HG02884 (cell line): Measurements from ENCODE around the gene LMX1B.

Experiments
- ATAC-seq: cut with Tn5 transposase; IDR thresholded peaks from one replicate; pipeline ENCODE4 v1.9.1; 2021; ENCODE audit warnings: mild to moderate bottlenecking, moderate library complexity; ENCODE audit not compliant: unreplicated experiment

The LMX1B gene

GRCh38 chr9:126630458-126631237 lies 16.9 kb downstream of the LMX1B start:
- ATAC-seq = no peak

- ATAC-seq = no peak
These were observed 17.5 kb downstream of the LMX1B start for GRCh38 chr9:126631254-126631653.

- no peak for ATAC-seq
These were observed 20.3 kb downstream of the LMX1B start for GRCh38 chr9:126633881-126634558.

- ATAC-seq = no peak
These were observed 21.3 kb downstream of the LMX1B start for GRCh38 chr9:126635061-126635460.

DNA sequence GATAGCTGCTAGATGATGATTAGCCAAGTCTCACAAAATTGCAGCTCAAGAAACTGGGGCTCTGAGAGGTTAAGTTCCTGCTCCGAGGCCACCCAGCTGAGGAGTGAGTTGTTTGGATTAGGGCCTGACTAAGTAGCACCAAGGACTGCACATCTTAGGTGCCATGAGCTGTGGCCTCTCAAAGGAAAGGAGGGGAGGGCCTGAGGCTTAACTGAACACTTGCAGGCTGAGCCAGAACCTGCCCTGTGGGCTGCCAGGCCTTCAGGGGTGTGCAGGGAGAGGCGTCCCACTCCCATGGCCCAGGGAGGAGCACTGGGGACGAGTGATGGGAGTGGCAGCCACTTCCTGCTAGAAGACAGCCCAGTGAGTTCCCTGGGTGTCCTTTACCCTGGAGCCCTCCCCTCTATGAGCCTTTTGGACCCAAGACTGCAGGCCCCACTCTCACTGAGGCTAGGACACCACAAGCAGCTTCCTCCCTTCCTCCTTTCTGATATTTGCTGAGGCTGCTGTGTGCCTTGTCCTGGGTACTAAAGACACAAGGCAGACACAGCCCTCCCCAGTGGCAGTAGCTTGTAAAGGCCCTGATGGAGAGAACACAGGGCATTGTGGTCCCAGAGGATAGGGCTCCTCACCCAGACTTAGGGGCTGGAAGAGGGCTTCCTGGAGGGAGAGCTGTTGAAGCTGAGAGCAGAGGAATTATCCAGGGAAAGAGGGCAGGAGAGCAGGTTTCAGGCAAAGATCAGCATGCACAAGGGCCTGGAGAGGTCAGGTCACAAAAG lies 22.1 kb downstream of the LMX1B start:
- no peak for ATAC-seq

DNA sequence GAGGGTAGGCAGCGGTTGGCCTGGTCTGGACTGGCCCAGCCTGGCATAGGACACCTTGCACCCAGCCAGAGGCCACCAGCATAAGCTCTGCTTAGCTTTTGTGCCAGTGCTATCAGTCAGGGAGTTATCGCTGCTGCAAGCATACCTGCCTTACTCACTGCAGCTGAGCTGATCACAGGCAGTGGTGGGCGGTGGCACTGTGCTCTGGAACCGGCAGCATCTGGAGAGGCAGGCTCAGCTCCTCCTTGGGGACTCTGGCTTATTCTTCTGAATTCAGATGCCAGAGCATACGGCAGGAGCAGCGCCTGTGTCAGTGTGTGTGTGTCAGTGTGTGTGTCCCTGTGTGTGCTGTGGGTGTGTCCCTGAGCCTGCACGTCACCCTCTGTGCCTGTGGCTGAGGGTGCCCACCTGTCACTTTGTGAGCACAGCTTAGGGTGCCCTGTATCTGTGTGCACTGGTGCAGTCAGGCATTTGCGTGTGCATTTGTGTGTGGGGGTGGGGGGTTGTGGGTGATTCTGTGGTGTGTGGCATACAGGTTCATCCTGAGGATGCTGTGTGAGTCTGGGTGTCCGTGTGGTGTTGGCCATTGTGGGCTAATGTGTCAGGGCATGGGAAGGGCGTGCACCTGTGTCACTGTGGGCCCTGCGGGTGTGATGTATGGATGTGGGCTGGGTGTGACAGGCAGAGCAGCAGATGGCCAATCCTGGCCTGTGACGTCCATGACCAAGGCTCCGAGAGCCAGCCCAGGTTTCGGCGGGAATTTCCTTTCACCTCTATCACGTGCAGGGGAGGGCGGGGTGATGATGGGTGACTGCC lies 23.5 kb downstream of the LMX1B start:
- no peak for ATAC-seq

- no peak for ATAC-seq
These were observed 24.9 kb downstream of the LMX1B start for GRCh38 chr9:126638571-126639132.

GRCh38 chr9:126639318-126640000 lies 25.7 kb downstream of the LMX1B start:
- ATAC-seq = no peak

GRCh38 chr9:126641118-126641851 lies 27.6 kb downstream of the LMX1B start:
- no peak for ATAC-seq

- ATAC-seq = no peak
These were observed 28.4 kb downstream of the LMX1B start for GRCh38 chr9:126642010-126642744.

GRCh38 chr9:126642839-126643238 lies 29.1 kb downstream of the LMX1B start:
- ATAC-seq = no peak

GRCh38 chr9:126643945-126644527 lies 30.3 kb downstream of the LMX1B start:
- ATAC-seq = no peak

- ATAC-seq = no peak
These were observed 32.4 kb downstream of the LMX1B start for GRCh38 chr9:126646162-126646561.

DNA sequence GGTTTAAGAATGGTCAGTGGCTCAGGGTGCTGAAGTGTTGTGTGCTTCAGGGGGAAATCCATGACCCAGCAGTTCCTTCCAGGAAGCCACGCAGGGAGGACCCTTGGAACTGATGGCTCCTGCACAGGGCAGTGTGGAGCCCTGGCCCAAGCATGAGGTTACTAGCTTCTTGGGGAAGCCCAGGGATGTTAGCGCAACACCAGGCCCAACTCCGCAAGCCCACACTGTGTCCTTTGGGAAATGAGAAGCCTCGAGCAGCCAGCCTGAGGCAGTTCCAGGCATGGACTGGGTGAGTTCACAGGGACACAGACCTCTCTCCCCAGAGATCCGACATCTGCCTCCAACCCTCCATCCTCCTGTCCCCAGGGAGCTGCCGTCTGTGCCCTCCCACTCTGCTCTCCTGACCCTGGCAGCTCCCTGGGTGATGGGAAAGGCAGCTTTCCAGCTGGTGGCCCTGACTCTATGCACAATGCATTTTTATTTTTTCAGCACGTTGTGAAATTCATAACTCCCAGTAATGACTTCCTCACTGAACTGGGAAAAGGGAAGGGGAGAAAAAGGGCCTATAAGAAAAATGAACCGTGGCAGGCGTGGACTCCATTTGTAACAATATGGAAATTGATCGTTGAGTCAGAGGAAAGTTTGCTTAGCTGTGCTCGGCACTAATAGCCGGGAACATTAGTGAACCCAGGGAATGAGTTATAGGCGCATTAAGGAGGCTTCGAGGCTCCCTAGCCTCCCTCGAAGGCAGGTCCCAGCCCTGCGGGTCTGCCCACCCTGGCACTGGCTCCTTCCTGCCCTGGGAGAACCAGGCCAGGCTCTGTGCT lies 34.1 kb downstream of the LMX1B start:
- no peak for ATAC-seq

DNA sequence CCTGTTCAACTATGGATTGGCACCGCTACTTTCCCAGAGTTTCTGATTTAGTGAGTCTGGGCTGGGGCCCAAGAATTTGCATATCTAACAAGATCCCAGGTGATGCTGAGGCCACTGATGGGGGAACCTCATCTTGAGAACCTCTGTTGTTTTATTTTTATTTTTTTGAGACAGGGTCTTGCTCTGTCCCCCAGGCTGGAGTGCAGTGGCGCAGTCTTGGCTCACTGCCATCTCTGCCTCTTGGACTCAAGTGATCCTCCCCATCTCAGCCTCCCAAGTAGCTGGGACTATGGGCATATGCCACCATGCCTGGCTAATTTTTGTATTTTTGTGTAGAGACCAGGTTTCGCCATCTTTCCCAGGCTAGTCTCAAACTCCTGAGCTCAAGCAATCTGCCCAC lies 35.7 kb downstream of the LMX1B start:
- no peak for ATAC-seq

DNA sequence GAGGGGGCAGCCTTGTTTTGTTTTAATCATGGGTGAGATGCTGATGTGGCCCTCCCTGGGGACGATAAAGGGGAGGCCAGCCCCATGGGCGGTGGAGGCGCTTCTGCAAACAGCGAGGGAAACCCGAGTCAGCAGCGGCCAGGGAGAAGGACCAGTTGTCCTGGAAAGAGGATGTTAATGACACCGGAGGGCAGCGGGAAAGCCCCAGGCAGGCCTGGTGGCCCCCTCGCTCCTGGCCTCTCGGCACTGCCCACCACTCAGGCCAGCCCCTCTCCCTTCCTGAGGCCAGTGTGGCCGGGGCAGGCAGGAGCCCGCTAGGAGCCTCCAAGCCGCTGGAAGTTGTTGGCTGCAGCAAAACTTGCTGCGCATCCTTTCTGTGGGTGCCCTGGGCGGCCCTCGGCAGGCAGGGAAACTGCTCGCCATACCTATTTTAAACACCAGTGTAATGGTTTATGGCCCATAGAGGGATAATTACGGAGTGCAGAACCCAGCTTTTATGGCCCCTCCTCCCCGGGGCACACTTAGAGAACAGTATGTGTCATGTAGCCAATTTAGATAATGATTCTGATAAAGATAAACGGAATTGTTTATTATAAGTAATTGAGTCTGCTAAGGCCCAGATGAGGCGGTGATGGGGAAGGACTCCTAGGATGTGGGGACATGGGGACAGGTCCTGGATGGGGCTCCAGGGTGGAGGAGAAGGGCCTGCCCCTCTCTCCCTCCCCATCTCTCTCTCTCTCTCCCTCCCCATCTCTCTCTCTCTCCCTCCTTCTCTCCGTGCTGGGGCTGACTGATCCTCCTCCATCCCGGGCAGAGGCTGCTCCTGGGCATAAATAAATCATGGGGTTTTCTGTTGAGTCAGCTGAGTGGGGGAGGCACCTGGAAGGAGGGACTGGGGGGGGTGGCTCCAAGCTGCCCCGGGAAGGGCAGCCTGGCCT lies 36.9 kb downstream of the LMX1B start:
- no peak for ATAC-seq
